GM19438 (cell line): ENCODE results near the gene PDE9A.

Experiments used
- ATAC-seq: cut with Tn5 transposase; IDR thresholded peaks from one replicate; pipeline ENCODE4 v1.9.1; 2021; ENCODE audit warnings: low read depth; ENCODE audit not compliant: unreplicated experiment

Gene PDE9A

DNA sequence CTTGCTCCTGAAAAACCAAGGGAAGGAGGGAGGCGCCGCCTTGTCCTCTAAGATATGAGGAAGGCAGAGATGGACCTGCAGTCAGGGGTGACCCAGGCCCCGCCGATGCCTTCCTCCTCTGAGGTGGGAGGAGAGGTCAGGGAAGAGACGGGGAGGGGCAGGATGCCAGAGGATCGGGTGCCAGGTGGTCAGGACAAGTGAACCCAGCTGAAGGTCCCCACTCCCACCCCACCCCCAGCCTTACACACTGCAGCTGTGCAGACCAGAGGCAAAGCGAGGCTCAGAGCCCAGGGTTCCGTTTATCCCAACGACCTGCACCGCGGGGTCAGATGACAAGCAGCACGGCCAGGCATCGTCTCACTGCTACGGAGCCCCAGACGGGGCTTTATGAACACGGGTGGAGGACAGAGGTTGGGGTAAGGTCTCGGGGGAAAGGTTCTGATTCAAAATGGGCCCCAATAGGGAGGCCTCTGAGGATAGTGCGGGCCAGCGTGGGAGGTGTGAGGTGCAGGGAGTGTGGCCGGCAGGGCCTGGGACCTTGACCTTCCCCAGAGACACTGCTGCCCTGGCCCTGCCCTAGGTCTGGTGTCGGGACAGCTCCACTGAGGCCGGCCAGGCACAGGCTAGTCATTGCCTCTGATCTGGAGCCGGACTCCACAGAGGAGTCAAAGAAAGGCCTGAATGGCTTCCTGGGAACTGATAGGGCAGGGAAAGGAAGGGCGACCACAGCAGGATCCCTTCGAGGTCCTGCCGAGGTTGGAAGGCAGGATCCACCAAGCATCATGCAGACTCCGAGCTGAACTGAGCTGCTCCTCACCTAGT lies 113.5 kb downstream of the PDE9A start:
- no peak for ATAC-seq

DNA sequence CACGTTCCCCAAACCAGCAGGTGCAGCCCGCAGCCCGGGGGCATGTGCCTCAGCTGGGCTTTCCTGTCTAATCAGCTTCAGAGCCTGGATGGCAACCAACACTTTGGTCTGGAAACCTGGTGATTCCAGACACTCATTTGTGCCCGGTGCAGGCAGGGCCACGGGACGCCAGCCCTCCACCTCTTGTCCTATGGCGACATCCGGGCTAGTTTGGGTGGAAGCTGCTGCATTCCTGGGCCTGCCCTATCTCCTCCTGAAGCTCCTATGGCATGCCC lies 114.1 kb downstream of the PDE9A start:
- no peak for ATAC-seq

DNA sequence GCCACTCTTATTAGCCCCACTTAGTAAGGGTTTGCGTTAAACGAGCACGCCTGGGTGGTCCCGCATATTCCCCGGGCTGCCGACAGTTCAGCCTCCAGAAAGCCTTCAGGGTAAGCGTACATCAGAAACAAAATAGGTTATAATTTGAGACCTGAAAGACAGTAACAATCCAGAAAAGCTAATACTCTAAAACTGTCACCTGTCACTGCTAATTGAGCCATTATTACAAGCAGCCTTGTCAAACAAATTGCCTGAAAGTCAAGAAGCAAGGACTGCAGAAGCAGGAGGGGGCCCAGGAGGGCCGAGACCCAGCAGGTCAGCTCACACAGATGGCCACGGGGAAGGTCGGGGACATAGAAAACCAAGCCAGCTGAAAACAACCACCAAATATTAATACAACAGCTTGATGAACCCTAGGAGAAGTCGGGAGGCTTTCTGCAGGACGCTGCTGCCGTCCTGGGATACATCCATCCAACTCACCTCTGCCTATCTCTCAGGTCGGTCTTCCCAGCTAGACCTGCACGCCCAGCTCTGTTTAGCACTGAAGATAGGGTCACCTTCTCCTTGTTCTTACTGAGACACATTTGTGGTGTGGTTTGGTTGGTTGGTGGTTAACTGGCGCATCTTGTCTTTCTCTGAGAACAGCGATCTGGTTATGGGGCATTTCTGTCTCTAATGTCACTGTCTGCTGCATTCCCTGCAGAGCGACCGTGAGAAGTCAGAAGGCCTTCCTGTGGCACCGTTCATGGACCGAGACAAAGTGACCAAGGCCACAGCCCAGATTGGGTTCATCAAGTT lies 115.1 kb downstream of the PDE9A start:
- ATAC-seq = no peak

DNA sequence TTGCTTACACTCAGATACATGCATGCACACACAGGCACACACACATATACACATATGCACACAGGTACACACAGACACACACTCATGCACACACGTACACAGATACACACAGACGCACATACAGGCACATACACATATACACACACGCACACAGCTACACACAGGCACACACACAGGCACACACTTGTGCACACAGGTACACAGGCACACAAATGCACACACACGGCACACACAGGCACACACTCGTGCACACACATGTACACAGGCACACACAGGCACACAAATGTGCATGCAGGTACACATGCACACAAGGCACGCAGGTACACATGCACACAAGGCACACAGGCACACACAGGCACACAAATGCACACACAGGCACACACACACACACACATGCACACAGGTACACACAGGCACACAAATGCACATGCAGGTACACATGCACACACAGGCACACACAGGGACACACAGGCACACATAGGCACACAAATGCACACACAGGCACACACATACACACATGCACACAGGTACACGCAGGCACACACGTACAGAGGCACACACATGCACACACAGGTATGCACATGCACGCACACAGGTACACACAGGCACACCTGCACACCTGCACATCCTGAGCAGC lies 115.9 kb downstream of the PDE9A start:
- ATAC-seq = no peak

DNA sequence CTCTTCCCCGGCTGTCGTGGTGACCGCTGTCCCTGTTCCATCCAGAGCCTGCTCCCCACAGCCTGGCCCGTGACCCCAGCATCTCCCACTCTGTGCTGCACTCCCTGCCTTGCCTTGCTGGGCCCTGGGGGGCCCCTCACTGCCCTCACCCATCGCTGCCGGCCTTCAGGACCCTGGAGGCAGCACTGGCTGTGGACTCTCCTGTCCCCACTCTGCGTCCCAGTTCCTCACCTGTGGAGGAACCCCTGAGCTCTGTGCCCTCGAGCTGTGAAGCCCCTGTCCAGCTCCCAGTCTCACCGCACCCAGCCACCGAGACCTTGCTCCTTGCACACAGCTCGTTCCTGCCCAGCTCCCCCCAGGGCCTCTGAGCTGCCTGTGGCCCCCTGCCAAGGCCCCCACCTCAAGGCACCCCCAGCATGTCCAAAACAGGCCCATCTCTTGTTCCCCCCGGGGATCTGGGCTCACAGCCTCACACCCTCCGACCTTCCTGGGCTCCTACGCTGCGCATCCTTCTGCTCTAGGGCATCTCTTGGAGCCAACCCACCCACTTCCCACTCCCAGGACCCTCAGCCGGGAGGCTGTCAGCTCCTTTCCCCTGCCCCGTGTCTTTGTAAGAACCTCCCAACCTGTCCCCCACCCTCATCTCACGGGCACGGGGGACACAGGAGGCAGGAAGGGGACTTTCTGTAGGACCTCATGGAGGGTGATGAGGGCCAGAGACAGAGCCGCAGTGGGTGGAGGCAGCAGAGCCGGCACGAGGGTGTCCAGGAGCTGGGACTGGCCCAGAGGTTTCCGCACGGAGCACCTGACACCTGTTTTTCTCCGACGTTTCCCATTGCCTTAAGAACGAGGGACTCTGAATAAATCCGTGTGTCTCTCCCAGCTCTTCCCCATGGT lies 116.6 kb downstream of the PDE9A start:
- no peak for ATAC-seq

DNA sequence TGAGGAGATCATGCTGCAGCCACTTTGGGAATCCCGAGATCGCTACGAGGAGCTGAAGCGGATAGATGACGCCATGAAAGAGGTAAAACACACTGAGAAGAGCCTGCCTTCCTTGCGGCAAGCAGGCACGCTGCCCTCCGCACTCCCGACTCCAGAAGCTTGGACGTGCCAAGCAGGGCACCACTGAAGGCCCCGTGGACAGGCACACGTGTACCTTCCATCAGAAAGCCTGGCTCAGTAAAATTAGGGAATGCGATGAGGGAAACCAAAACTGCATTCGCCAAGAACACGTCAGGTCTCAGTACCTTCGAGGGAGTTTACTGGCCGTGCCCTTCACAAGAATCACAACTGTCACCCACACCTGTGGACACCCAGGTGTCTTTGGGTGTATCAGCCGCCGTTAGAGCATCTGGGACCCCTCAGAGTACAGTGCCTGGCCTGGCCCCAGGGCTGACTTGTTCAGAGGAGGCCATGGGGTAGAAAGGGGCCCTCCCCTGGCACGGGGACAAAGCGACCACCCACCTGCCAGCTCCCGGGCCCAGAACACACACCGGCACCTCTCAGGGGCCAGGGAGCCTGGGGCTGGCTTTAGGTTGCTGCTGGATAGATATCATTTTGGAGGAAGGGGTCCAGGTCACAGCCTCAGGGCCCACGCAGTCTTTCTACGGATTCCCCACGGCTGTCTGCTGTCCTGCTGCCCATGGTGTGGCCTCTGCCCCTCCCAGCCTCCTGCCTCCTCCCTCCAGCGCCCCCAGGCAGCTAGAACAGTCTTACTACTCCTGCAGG lies 117.5 kb downstream of the PDE9A start:
- no peak for ATAC-seq

DNA sequence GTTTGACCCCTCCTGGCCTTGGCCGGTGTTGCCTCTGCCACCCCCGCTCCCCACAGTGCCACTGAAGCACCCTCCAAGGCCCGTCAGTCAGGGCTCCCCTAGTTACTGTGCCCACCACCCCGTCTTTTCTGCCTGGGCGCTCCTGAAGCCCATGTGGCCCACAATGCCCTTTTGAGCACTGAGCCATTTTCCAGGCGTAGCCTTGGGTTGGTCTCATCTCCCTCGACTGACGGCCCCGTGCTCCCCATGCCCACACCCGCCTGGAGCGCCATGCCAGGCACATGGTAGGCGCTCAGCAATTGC lies 118.0 kb downstream of the PDE9A start:
- no peak for ATAC-seq

DNA sequence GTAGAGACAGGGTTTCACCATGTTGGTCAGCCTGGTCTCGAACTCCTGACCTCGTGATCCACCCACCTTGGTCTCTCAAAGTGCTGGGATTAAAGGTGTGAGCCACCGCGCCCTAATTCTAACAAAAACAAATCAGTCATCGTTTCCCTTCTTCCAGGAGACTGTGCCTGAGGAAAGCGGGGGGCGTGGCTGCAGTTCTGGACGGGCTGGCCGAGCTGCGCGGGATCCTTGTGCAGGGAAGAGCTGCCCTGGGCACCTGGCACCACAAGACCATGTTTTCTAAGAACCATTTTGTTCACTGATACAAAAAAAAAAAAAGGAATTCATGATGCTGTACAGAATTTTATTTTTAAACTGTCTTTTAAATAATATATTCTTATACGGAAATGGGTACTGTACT lies 121.7 kb downstream of the PDE9A start:
- no peak for ATAC-seq

DNA sequence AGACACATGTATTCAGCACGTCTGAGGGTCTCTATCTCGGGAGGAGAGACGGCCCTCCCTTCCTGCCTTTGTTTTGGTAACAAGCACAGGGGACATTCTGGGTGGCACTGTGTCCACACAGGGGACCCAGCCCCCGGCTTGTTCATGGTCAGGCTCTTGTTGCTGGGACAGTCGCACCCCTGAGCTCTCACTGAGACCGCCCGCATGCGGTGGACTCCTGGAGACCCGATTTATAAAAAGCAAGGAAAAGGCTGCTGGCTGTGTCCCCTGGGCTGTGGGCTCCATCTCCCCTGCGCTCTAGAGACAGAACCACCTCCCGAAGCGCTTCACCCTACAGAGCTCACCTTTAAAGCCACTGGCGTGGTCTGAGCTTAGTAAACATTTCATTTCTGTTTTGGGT lies 122.5 kb downstream of the PDE9A start:
- ATAC-seq = no peak

DNA sequence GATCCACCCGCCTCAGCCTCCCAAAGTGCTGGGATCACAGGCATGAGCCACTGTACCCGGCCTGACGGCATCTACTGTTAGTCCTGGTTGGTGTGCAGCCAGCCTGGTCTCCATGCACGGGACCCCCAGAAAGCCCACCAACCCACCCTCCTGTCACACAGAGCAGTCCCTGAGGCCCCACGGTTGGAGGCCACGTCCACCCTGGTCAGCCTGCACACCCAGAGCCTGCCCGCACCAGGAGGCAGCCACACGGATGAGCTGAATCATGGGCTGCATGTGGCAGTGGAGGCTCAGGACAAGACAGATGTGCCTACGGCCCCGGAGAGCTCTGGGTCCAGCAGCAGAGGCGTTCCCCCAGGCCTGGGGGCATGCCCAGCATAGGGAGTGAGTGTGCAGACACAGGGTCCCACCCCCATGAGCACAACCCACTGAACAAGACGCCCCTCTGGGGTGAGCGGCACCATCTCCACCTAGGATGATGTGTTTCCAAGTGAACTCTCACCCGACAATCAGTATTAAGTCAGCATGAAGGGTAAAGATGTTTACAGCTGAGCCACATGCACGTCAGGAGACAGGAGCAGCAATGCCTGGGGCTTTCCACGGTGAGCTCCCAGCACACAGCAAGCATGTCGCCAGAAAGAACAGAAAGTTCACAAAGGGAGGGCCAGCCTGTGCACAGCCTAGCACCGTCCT lies 123.8 kb downstream of the PDE9A start:
- no peak for ATAC-seq

DNA sequence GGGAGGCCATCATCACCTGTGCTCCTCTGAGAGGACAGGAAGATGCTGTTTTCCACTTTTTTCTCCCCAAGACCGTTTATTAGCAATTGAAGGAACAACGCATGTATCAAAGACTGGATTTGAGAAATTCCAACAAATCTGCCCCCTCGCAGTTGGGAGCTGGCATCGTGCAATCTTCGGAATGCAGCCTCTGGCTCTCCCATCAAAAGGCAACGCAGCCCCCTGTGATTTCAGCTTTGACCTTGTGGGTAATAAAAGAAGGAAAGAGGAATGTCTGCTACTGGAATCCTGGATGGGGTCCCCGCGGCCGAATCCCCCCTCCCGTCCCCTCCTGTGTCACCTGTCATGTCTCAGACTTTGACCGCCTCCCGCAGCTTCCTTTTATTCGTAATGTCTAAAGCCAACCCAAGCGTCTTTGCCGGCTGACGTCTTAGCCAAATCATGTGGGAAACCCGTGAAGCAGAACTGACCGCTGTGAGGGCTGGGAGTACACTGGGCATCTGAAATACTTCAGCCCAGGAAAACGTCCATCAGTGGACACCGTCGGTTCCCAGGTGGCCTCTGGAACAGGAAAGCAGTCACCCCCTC lies 124.4 kb downstream of the PDE9A start:
- ATAC-seq = no peak

DNA sequence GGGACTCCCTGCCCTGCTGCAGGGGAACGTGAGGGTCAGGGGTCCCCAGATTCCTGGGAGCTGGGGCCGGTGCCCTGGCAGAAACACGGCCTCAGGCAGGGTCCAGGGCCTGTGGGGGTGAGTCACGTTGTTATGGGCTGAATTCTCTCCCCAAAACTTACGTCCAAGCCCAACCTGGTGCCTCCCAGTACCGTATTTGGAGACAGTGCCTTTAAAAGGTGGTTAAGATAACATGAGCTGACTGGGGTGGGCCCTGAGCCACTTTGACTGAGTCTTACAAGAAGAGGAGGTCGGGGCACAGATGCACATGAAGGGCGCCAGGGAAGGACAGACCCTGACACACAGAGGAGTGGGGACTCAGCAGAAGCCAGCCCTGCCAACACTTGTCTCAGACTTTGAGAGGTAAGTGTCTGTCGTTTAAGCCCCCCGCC lies 126.0 kb downstream of the PDE9A start:
- ATAC-seq = no peak

DNA sequence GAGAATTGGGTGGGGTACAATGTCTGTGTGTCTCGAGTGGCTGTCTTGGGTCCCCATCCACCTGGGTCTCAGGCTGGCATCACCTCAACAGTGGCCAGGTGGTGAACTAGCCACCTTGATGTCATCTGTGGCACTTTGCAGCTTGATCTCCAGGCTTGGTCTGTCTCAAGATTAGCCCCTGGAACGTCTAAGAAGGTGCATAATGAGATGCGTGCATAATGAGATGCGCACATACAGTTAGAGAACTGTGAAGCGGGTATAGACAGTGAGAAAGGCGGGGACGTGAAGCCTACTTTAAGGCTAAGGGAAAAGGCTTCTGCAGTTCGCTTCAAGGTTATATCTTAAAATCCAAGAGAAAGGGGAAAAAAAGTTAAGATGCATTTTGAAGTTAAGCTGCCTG lies 127.2 kb downstream of the PDE9A start:
- ATAC-seq = no peak

DNA sequence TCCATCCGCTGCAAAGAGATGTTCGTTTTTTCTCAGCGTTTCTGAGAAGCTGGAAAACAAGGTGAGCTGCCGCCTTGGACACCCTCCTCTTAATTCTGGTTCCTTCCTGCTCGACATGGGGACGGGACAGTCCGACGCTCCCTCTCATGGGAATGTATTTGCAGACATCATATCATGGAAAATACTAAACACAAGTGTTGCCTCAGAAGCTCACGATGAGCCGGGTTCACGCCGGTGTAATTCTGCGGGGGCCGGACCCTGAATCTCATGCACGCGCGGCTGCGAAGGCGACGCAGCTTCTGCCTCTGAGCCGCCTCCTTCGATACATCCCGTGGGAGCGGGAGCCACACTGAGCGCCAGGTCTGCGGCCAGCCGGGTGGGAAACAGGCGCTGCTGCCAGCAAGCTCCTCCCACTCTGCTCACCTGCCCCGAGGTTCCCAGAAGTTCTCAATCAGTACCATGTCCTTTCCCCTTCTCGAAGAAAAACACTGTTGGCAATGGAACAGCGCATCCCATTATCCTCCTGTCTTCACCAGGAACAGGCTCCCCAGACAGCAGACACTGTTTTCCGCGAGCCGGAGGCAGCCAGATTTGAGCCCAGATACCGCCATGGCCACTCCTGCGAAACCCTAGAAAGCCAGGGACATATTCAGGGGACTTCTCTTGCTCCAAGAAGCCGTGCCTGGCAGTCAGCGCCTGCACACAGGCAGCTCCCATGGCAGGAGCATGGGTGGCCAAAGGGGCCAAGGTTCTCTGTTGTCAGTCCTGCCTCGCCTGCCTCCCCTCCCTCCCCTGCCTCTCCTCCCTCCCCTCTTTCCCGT lies 127.9 kb downstream of the PDE9A start:
- no peak for ATAC-seq

DNA sequence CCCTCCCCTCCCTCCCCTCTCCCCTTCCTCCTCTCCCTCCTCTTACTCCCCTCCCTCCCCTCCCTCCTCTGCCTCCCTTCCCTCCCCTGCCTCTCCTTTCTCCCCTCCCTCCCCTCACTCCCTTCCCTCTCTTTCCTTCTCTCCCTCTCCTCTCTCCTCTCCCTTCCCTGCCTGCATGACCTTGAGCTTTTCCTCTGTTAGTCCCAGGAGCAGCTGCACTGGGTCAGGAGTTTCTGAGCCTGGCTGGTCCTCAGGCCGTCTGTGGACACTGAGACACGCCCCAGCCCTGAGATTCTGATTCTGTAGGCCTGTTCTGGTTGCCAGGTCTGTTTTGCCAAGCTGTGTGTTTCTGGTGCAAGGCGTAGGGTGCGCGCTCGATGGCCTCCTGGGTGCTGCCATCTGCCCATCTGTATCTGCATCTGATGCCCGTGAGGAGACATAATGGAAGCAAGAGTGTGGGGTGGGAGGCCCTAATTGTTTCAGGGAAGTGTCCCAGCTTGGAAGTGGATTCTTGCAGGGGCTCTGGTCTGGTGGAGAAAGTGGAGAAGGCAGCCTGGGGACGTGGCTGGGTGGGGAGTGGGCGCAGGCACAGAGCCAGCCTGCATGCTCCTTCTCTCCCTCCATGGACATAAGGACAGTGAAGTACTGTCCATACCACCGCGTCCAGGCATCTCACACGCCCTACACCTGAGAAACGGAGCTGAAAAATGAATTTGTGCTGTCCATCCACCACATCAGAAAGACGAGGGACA lies 128.7 kb downstream of the PDE9A start:
- no peak for ATAC-seq

DNA sequence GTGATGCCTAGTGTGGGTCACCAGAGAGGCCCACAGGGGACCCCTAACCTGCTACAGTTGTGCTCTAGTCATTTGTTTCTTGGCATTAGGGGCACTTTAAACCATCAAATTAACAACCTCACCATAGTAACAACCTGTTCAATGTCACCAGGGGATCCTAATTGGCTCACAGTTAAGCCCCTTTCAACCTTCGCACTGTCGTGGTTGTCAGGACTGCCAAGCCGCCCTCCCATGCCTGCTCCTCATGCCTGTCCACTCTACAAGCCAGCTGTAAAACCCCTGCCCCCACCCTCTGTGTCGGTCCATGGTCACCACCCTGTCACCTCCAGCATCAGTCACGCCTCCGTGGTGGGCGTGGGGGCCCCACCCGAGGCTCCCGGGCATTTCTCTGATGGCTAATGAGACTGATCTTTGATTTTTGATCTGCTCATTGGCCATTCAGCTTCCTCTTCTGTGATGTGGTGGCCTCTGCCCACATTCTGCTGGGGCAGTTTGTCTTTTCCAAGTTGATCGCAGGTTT lies 129.4 kb downstream of the PDE9A start:
- ATAC-seq = no peak

DNA sequence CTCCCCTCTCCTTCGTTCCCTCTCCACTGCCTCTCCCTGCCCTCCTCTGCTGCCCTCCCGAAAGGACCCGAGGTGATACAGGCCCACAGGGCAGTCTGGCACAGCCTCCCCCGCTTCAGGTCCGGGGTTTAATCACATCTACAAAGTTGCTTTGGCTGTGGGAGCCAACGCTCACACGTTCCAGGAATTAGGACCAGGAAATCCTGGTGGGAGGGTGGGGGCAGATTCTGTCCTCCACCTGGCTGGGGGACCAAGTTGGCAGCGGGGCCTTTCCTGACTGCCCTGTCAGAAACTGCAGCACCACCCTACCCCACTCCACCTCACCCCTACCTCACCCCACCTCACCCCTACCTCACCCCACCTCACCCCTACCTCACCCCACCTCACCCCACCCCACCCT lies 130.9 kb downstream of the PDE9A start:
- no peak for ATAC-seq
